ENCODE measurements around the gene CNGB1. TPM values are rescaled to one million over a fixed set of nuclear protein-coding genes. Genes with fewer than 3 reads are reported as not detected.
A peak's percentile ranks its signal among the peaks of the same experiment; 100 is the strongest.

The CNGB1 gene
- total RNA-seq, 2 donors from 2014 or later, result 0.05 to 0.69 TPM

DNA sequence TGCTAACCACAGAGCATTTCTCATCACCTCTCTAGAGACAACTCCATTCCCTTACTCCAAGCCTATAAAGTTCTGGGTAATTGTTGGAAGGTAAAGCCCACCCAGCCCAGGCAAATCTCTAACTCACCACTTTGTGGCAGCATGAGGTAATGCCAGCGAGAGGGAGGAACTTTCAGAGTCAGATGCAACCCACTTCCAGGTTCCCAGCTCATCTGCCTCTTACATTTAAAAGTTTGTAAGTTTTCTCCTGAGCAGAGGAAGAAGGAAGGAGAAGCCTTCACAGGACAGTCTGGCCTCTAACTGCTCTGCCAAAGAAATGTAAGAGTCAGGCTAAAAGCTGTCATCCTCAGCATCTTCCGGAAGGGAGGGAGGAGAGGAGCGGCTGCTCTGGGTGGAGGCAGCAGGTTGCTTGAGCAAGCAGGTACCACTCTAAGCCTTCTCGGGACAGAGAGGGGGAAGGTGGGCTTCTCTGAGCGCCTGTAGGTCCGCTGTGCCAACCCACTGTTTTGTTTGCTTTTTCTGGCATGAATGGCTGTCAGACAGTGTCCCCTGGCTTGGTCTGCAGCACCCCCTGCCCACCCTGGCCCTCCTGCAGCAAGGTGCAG is 28.5 kb upstream of the CNGB1 start:
- Histone ChIP-seq H3K36me3 (peaks cover 8% of the 10 kb centered on the region), H3K4me1 (no peaks in the 10 kb centered on the region), H3K27ac (peak overlapping the region; percentile 91), H3K27me3 (no peaks in the 10 kb centered on the region), H3K9ac (ENCODE audit: low read depth in 2 of 2, low read length in 2 of 2) (peak overlapping the region; percentile 68 to 88), H3K4me3 (peak overlapping the region; percentile 84), H3K9me3 (no peaks in the 10 kb centered on the region)
- intact Hi-C loops (cut with DNase I), result loop anchor here (10.0 kb wide), 1 partner anchor 245 kb away; no protein-coding TSS in a partner anchor
- TF ChIP-seq, protein P1, sequence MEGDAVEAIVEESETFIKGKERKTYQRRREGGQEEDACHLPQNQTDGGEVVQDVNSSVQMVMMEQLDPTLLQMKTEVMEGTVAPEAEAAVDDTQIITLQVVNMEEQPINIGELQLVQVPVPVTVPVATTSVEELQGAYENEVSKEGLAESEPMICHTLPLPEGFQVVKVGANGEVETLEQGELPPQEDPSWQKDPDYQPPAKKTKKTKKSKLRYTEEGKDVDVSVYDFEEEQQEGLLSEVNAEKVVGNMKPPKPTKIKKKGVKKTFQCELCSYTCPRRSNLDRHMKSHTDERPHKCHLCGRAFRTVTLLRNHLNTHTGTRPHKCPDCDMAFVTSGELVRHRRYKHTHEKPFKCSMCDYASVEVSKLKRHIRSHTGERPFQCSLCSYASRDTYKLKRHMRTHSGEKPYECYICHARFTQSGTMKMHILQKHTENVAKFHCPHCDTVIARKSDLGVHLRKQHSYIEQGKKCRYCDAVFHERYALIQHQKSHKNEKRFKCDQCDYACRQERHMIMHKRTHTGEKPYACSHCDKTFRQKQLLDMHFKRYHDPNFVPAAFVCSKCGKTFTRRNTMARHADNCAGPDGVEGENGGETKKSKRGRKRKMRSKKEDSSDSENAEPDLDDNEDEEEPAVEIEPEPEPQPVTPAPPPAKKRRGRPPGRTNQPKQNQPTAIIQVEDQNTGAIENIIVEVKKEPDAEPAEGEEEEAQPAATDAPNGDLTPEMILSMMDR (IDR thresholded peaks at IDR 0.05), result no peak
- DNase-seq, result no peak

GRCh38 chr16:57998992-57999365 is 28.1 kb upstream of the CNGB1 start:
- TF ChIP-seq, protein P1 (IDR thresholded peaks at IDR 0.05), result no peak
- Histone ChIP-seq H3K4me3 (no peak overlapping the region), H3K9me3 (no peaks in the 10 kb centered on the region), H3K36me3 (peaks cover 8% of the 10 kb centered on the region), H3K9ac (ENCODE audit: low read depth in 2 of 2, low read length in 2 of 2) (no peak overlapping the region), H3K27ac (no peak overlapping the region), H3K4me1 (no peaks in the 10 kb centered on the region), H3K27me3 (no peaks in the 10 kb centered on the region)
- intact Hi-C loops (cut with DNase I), result loop anchor here (10.0 kb wide), 1 partner anchor 244 kb away; no protein-coding TSS in a partner anchor
- DNase-seq, result no peak

GRCh38 chr16:57998486-57998885 is 27.6 kb upstream of the CNGB1 start:
- H3K36me3 ChIP-seq, result peaks cover 8% of the 10 kb centered on the region
- peak; percentile 49 for DNase-seq

DNA sequence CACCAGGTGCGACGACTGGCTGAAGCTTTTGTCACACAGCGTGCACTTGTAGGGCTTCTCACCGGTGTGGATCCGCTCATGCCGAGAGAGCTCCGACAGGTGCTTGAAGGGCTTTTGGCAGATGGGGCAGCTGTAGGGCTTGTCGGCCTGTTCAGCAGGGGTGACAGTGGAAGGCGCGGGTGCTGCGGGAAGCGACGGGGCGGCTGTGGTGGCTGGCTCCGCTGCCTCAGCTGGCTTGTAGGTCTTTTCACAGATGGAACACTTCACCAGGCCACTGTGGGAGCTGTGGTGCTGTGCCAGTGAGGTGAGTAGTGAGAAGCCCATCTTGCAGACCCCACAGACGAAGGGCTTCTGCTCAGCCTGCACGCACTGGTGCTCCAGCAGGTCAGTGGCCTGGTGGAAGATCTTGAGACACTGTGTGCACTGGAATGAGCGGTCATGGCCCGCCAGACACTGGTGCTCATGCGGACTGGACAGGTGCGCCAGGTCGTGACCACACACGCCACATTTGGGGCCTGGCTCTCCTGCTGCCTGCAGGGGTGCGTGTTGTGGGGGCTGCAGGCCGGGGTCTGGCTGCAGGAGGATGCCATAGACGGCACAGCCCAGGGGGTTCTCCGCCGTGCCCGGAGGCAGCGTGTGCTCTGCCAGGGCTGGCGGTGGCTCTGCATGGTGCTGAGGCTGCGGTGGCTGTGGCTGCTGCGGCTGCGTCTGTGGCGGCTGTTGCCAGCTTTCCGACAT is 26.8 kb upstream of the CNGB1 start:
- Histone ChIP-seq H3K4me3 (no peak overlapping the region), H3K4me1 (no peaks in the 10 kb centered on the region)
- intact Hi-C loops (cut with DNase I), result loop anchor here (10.0 kb wide), 1 partner anchor 243 kb away; no protein-coding TSS in a partner anchor

More at GRCh38 chr16:57998486-57998885, 27.6 kb upstream of the CNGB1 start:
- TF ChIP-seq, protein P1 (IDR thresholded peaks at IDR 0.05), result no peak
- H3K9ac ChIP-seq (ENCODE audit: low read depth in 2 of 2, low read length in 2 of 2), result no peak overlapping the region
- no peaks in the 10 kb centered on the region for H3K9me3 ChIP-seq
- H3K4me1 ChIP-seq, result no peaks in the 10 kb centered on the region
- H3K27me3 ChIP-seq, result no peaks in the 10 kb centered on the region
- intact Hi-C loops (cut with DNase I), result loop anchor here (10.0 kb wide), 1 partner anchor 244 kb away; no protein-coding TSS in a partner anchor
- H3K27ac ChIP-seq, result no peak overlapping the region
- H3K4me3 ChIP-seq, result no peak overlapping the region

DNA sequence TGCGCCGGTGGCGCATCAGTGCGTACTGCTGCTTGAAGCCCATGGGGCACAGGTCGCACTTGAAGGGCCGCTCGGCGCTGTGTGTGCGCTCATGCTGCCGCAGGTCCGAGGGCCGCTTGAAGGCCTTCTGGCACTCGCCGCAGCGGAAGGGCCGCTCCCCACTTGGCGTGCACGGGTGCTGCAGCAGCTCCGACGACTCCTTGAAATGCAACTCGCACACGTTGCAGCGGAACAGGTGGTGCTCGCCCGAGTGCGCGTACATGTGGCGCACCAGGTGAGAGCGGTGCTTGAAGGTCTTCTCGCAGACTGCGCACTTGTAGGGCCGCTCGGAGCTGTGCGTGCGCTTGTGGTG is 26.2 kb upstream of the CNGB1 start:
- Histone ChIP-seq H3K36me3 (peaks cover 8% of the 10 kb centered on the region), H3K4me1 (no peaks in the 10 kb centered on the region), H3K4me3 (no peak overlapping the region), H3K27me3 (no peaks in the 10 kb centered on the region), H3K9me3 (no peaks in the 10 kb centered on the region), H3K9ac (ENCODE audit: low read depth in 2 of 2, low read length in 2 of 2) (no peak overlapping the region), H3K27ac (no peak overlapping the region)
- DNase-seq, result no peak
- intact Hi-C loops (cut with DNase I), result loop anchor here (10.0 kb wide), 1 partner anchor 242 kb away; no protein-coding TSS in a partner anchor
- TF ChIP-seq, protein P1 (IDR thresholded peaks at IDR 0.05), result no peak

More for the DNA sequence above, 26.8 kb upstream of the CNGB1 start:
- DNase-seq, result no peak
- no peaks in the 10 kb centered on the region for H3K9me3 ChIP-seq
- no peaks in the 10 kb centered on the region for H3K27me3 ChIP-seq
- TF ChIP-seq, protein P1 (IDR thresholded peaks at IDR 0.05), result no peak
- H3K36me3 ChIP-seq, result peaks cover 8% of the 10 kb centered on the region
- no peak overlapping the region for H3K9ac ChIP-seq (ENCODE audit: low read depth in 2 of 2, low read length in 2 of 2)
- H3K27ac ChIP-seq, result no peak overlapping the region
